GM23338 (cell line): ENCODE data around the gene CTRL. TPM values are rescaled to one million over a fixed set of nuclear protein-coding genes. Genes with fewer than 3 reads are reported as not detected.
A peak's percentile ranks its signal among the peaks of the same experiment; 100 is the strongest.

ENCODE experiments used
- ATAC-seq: fragments of 200-7000 bp; cut with Tn5 transposase; 3 replicates; pipeline ENCODE4 v1.9.1; 2020
- DNase-seq: peaks from one replicate; pipeline ENCODE4 v3.0.0-alpha.2; 2015; ENCODE audit warnings: low spot score
- H2AFZ ChIP-seq: fragments of 200-600 bp; sonication (generic); 2 replicates; pipeline ENCODE4 v1.8.0; 2016; ENCODE audit warnings: antibody characterized with exemption, mild to moderate bottlenecking, moderate library complexity
- H3F3A ChIP-seq: fragments of 200-600 bp; sonication (generic); replicated peaks from 2 replicates; pipeline ENCODE4 v1.8.0; 2017; ENCODE audit warnings: antibody characterized with exemption, mixed run types, low read depth
- H3K27ac ChIP-seq: fragments of 200-600 bp; sonication (generic); 2 replicates; pipeline ENCODE4 v1.6.1; 2016; ENCODE audit warnings: low read depth
- H3K27me3 ChIP-seq: fragments of 200-600 bp; sonication (generic); 2 replicates; pipeline ENCODE4 v1.8.0; 2016; ENCODE audit warnings: mild to moderate bottlenecking, mixed run types, moderate library complexity; ENCODE audit not compliant: insufficient read depth
- H3K36me3 ChIP-seq: fragments of 200-600 bp; sonication (generic); 2 replicates; pipeline ENCODE4 v1.8.0; 2016; ENCODE audit warnings: mild to moderate bottlenecking; ENCODE audit not compliant: insufficient read depth
- H3K4me1 ChIP-seq: fragments of 200-600 bp; sonication (generic); 2 replicates; pipeline ENCODE4 v1.8.0; 2016; ENCODE audit warnings: mild to moderate bottlenecking, moderate library complexity; ENCODE audit not compliant: insufficient read depth
- H3K4me2 ChIP-seq: fragments of 200-600 bp; sonication (generic); 2 replicates; pipeline ENCODE4 v1.7.1; 2017; ENCODE audit warnings: mixed run types
- H3K4me3 ChIP-seq: fragments of 200-600 bp; sonication (generic); 2 replicates; pipeline ENCODE4 v1.6.1; 2016; ENCODE audit warnings: mixed run types
- H3K79me2 ChIP-seq: fragments of 200-600 bp; sonication (generic); replicated peaks from 2 replicates; pipeline ENCODE4 v1.8.0; 2017; ENCODE audit warnings: mild to moderate bottlenecking; ENCODE audit not compliant: insufficient read depth
- H3K9me2 ChIP-seq: fragments of 200-600 bp; sonication (generic); 2 replicates; pipeline ENCODE4 v1.8.0; 2017; ENCODE audit not compliant: insufficient read depth
- H4K20me1 ChIP-seq: fragments of 200-600 bp; sonication (generic); replicated peaks from 2 replicates; pipeline ENCODE4 v1.8.0; 2017; ENCODE audit warnings: mild to moderate bottlenecking; ENCODE audit not compliant: insufficient read depth
- H3K27ac Mint-ChIP-seq: 2 replicates; pipeline ENCODE4 v1.8.0; 2020; ENCODE audit warnings: inconsistent platforms, mild to moderate bottlenecking, moderate library complexity, mixed read lengths
- H3K27me3 Mint-ChIP-seq: 3 replicates; pipeline ENCODE4 v1.8.0; 2022; ENCODE audit warnings: low read depth, mild to moderate bottlenecking, moderate library complexity, mixed read lengths, inconsistent platforms; ENCODE audit not compliant: insufficient read depth, poor library complexity
- H3K36me3 Mint-ChIP-seq: 3 replicates; pipeline ENCODE4 v1.8.0; 2021; ENCODE audit warnings: low read depth, mild to moderate bottlenecking, inconsistent platforms, moderate library complexity, mixed read lengths
- H3K4me1 Mint-ChIP-seq: 3 replicates; pipeline ENCODE4 v1.8.0; 2020; ENCODE audit warnings: mild to moderate bottlenecking, inconsistent platforms, mixed read lengths
- H3K4me3 Mint-ChIP-seq: 3 replicates; pipeline ENCODE4 v1.8.0; 2021; ENCODE audit warnings: moderate library complexity, mild to moderate bottlenecking, inconsistent platforms, mixed read lengths
- H3K9me3 Mint-ChIP-seq: 3 replicates; pipeline ENCODE4 v1.8.0; 2020; ENCODE audit warnings: moderate library complexity, mild to moderate bottlenecking, inconsistent platforms, mixed read lengths
- EZH2 ChIP-seq: fragments of 200-600 bp; sonication (generic); IDR thresholded peaks from one replicate; pipeline ENCODE4 v1.8.0; 2017; ENCODE audit warnings: antibody characterized with exemption, mild to moderate bottlenecking, low read depth; ENCODE audit not compliant: unreplicated experiment
- JUNB ChIP-seq: IDR thresholded peaks from one replicate; pipeline ENCODE4 v1.6.1; 2016; ENCODE audit warnings: antibody characterized with exemption; ENCODE audit not compliant: unreplicated experiment
- NANOG ChIP-seq: IDR thresholded peaks from 2 replicates; pipeline ENCODE4 v1.6.1; 2016; ENCODE audit warnings: antibody characterized with exemption, borderline replicate concordance
- STAT1 ChIP-seq: IDR thresholded peaks from one replicate; pipeline ENCODE4 v1.6.1; 2016; ENCODE audit warnings: antibody characterized with exemption; ENCODE audit not compliant: unreplicated experiment
- ZNF114 ChIP-seq: fragments of 250-450 bp; sonication (Bioruptor Pico); IDR thresholded peaks from 2 replicates; pipeline ENCODE4 v1.5.0; 2020; ENCODE audit warnings: mild to moderate bottlenecking, moderate library complexity
- polyA plus RNA-seq: library from polyadenylated mRNA; unstranded; fragments of >200 nt; fragmentation: Nextera tagmentation; extraction: Ambion mirVana; gene quantifications from 2 replicates; pipeline ENCODE4 v1.2.1, GENCODE V29; 2016
- total RNA-seq: library from RNA; depleted of rRNA; stranded (reverse); fragments of >200 nt; shearing (Covaris generic); gene quantifications from 2 replicates; pipeline ENCODE4 v1.2.3, GENCODE V29; 2014
- TF ChIP-seq, protein P1 (sequence below): IDR thresholded peaks from one replicate; pipeline ENCODE4 v1.6.1; 2018; ENCODE audit warnings: antibody characterized with exemption; ENCODE audit not compliant: unreplicated experiment
- TF ChIP-seq, protein P2 (sequence below), 2 experiments: fragments of 200-600 bp in 1 of 2; sonication (generic) in 1 of 2; conservative IDR thresholded peaks; 2 replicates each; pipeline versions ENCODE4 v1.5.1 to v1.6.1; 2016 to 2017; ENCODE audit warnings: antibody characterized with exemption in 2 of 2, low read depth in 2 of 2, mild to moderate bottlenecking in 2 of 2, moderate library complexity in 1 of 2

Gene CTRL
- total and polyA plus RNA-seq, 2 experiments from 2014 or later = 1.6 to 13.0 TPM

DNA sequence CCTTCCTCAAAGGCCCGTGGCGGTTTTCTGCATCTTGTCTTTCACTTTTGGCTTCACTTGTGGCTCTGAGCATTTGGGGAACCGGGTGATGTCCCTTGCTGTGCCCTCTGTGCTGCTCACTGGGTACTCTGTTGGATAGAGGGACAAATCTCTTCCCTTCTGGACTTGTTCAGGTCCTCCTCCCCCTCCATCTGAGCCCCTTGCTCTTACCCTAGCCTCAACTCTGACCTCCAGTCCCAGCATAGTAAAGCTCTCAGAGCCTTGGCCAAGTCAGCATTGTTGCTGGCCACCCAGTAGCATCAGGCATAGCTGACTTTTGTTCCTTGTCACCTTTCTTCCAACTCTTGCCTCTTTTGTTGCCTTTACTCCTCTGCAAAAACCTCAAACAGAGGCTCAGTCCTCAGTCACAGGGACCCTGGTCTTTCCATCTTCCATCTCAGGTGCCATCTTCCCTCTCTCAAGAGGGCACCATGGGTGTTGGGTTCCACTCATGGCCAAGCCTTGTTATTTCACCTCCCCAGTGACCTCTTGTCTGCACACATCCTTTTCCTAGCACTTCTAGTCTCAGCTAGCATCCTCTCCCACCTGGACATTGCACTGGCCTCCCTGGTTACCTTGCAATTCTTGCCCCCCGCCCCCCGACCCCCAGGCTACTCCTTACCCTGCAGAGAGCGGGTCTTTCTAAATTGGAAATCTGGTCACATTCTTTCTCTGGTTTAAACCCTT, 5.4 kb upstream of the CTRL start:
- Mint-ChIP-seq H3K9me3 (0 out of 3 replicates have a peak, but pooled peaks cover 3% of the 10 kb centered on the region), H3K27me3 (peaks cover 41% of the 10 kb centered on the region), H3K4me1 (peaks cover 25% of the 10 kb centered on the region), H3K4me3 (peak overlapping the region; percentile 100), H3K36me3 (peaks cover 22% of the 10 kb centered on the region; the same call in 2 of the 3 replicates), H3K27ac (peak overlapping the region; percentile 99)
- Histone ChIP-seq H3K27me3 (no peaks in the 10 kb centered on the region), H2AFZ (no peak overlapping the region), H3K27ac (no peak overlapping the region), H3K9me2 (no peaks in the 10 kb centered on the region), H3K4me1 (peaks cover 10% of the 10 kb centered on the region; the same call in 1 of the 2 replicates), H4K20me1 (peaks cover 15% of the 10 kb centered on the region), H3K36me3 (peaks cover 3% of the 10 kb centered on the region; the same call in 1 of the 2 replicates), H3K4me3 (peak overlapping the region; percentile 98), H3F3A (peaks cover 15% of the 10 kb centered on the region), H3K79me2 (peaks cover 5% of the 10 kb centered on the region; the same call in 1 of the 2 replicates), H3K4me2 (peak overlapping the region; percentile 99)
- ATAC-seq = no peak
- no peak for DNase-seq
- TF ChIP-seq, protein P1, sequence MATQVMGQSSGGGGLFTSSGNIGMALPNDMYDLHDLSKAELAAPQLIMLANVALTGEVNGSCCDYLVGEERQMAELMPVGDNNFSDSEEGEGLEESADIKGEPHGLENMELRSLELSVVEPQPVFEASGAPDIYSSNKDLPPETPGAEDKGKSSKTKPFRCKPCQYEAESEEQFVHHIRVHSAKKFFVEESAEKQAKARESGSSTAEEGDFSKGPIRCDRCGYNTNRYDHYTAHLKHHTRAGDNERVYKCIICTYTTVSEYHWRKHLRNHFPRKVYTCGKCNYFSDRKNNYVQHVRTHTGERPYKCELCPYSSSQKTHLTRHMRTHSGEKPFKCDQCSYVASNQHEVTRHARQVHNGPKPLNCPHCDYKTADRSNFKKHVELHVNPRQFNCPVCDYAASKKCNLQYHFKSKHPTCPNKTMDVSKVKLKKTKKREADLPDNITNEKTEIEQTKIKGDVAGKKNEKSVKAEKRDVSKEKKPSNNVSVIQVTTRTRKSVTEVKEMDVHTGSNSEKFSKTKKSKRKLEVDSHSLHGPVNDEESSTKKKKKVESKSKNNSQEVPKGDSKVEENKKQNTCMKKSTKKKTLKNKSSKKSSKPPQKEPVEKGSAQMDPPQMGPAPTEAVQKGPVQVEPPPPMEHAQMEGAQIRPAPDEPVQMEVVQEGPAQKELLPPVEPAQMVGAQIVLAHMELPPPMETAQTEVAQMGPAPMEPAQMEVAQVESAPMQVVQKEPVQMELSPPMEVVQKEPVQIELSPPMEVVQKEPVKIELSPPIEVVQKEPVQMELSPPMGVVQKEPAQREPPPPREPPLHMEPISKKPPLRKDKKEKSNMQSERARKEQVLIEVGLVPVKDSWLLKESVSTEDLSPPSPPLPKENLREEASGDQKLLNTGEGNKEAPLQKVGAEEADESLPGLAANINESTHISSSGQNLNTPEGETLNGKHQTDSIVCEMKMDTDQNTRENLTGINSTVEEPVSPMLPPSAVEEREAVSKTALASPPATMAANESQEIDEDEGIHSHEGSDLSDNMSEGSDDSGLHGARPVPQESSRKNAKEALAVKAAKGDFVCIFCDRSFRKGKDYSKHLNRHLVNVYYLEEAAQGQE = no peak
- TF ChIP-seq NANOG (no peak), ZNF114 (CRISPR knock-in tag) (no peak), EZH2 (no peak), JUNB (no peak), STAT1 (no peak)
- TF ChIP-seq, protein P2, sequence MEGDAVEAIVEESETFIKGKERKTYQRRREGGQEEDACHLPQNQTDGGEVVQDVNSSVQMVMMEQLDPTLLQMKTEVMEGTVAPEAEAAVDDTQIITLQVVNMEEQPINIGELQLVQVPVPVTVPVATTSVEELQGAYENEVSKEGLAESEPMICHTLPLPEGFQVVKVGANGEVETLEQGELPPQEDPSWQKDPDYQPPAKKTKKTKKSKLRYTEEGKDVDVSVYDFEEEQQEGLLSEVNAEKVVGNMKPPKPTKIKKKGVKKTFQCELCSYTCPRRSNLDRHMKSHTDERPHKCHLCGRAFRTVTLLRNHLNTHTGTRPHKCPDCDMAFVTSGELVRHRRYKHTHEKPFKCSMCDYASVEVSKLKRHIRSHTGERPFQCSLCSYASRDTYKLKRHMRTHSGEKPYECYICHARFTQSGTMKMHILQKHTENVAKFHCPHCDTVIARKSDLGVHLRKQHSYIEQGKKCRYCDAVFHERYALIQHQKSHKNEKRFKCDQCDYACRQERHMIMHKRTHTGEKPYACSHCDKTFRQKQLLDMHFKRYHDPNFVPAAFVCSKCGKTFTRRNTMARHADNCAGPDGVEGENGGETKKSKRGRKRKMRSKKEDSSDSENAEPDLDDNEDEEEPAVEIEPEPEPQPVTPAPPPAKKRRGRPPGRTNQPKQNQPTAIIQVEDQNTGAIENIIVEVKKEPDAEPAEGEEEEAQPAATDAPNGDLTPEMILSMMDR (conservative IDR thresholded peaks at IDR 0.05; ENCODE audit: low read depth in 2 of 2) = no peak
